Activated naive CD4-positive, alpha-beta T cell treated with anti-CD3 and anti-CD28 coated beads, Interleukin-2, amount 50 U/mL, for 24 hours (primary cell): ENCODE measurements around the gene GDI2.
A peak's percentile ranks its signal among the peaks of the same experiment; 100 is the strongest.
"Not testable (repeated sequence)": the region's sequence is repeated elsewhere in the genome, so short reads cannot be mapped to it uniquely, and the experiment has no call there.

ENCODE experiments used
- H3K27ac Mint-ChIP-seq: one replicate; pipeline ENCODE4 v1.8.0; 2021; ENCODE audit warnings: mild to moderate bottlenecking, mixed read lengths
- H3K27me3 Mint-ChIP-seq: one replicate; pipeline ENCODE4 v1.8.0; 2021; ENCODE audit warnings: mixed read lengths
- H3K36me3 Mint-ChIP-seq: one replicate; pipeline ENCODE4 v1.8.0; 2021; ENCODE audit warnings: mixed read lengths
- H3K4me1 Mint-ChIP-seq: one replicate; pipeline ENCODE4 v1.8.0; 2021; ENCODE audit warnings: mixed read lengths
- H3K4me3 Mint-ChIP-seq: one replicate; pipeline ENCODE4 v1.8.0; 2021; ENCODE audit warnings: mild to moderate bottlenecking, mixed read lengths
- H3K9me3 Mint-ChIP-seq: one replicate; pipeline ENCODE4 v1.8.0; 2021; ENCODE audit warnings: mixed read lengths

Gene GDI2

DNA sequence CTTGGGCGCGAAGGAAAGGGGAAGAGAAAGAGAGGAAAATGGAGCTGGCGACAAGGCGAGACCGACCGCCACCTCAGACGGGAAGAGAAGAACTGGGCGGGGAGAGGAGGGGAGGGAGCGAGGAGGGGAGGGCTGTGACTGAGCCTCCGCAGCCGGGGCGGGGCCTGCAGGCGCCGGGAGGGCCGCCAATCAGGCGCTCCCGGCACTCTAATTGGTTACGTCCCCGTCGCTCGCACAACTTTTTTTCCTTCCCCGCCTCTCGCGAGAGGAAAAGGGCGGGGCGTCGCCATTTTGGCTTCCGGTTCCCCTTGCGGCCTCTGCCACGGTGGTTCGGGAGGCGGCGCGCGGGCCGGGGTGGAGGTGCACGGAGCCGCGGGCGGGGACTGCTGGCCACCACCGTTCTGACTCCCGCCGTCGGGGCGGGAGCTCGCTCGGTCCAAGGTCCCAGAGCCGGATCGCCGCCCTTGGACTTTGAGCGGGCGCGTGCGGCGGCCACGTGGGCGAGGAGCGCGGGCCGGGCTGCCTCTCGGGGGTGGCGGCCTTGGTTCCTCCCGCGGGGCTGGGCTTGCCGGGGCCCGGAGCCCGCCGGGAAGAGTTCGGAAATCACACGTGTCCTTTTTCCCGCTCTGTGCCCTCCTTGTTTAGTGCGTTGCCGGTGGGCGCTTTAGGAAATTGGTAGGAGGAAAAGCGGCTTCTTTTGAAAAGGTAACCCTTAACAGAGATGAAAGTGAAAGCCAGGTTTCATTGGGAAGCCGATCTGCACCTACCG is at the start of gene GDI2:
TSS of gene GDI2 (minus strand) at position 94 of the 769 bp plus-strand sequence. CDS start 176 bp downstream, outside the sequence.
- peaks cover 66% of the 10 kb centered on the region for H3K4me1 Mint-ChIP-seq
- H3K4me3 Mint-ChIP-seq = peak within 1 kb of the TSS; percentile 96
- no peaks in the 10 kb centered on the region for H3K9me3 Mint-ChIP-seq
- peak within 1 kb of the TSS; percentile 97 for H3K27ac Mint-ChIP-seq
- H3K27me3 Mint-ChIP-seq = no peaks in the 10 kb centered on the region
- peaks cover 14% of the 10 kb centered on the region for H3K36me3 Mint-ChIP-seq

DNA sequence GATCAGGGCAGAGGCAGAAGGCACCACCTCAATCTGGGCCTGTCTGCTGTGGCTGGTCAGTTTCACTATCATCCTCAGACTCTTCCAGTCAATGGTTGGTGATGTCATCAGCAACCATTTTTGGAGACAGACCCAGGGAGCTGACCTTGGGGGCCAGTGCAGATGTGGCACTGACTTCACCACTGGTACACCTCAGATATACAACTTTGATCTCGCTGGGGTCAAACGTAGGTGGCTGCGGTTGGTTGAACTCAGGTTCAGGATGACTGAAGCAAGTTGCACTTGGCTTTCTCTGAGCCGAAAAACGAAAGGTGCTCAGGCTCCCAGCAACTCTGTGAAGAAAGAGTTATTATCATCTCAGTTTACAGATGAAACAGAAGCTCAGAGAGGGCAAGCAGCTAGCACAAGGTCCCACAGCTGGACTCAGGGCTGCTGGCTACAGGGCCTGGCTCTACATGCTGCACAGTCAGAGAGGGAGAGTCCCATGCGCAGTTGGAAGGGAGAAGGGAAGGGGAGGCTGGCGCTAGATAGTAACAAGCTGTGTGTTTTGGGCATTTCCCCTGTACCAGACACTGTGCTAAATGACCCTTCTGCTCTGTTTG is 49.2 kb upstream of the GDI2 start:
- Mint-ChIP-seq H3K27ac (no peak overlapping the region), H3K4me1 (no peaks in the 10 kb centered on the region), H3K27me3 (no peaks in the 10 kb centered on the region), H3K4me3 (no peak overlapping the region), H3K36me3 (peaks cover 2% of the 10 kb centered on the region), H3K9me3 (no peaks in the 10 kb centered on the region)

DNA sequence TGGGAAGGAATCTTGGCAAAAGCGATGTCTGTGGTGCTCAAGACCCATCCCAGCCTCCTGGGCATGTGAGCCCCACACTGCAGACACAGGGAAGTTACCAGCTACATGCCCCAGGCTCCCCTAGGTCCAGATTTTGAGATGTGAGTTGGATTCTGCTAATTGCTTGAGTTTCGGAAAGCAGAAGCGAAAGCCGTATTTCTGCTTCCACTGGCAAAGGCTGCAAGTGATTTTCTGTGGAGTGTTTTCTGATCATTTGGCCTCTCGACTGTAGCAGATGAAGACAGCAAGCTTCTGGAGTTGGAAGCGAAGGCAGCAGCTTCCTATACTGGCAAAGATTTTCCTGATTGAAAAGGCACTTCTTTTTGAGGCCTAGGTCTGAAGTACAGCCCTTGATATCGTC is 46.8 kb upstream of the GDI2 start:
- no peaks in the 10 kb centered on the region for H3K27me3 Mint-ChIP-seq
- no peaks in the 10 kb centered on the region for H3K9me3 Mint-ChIP-seq
- H3K27ac Mint-ChIP-seq = no peak overlapping the region
- H3K36me3 Mint-ChIP-seq = peaks cover 2% of the 10 kb centered on the region
- H3K4me1 Mint-ChIP-seq = no peaks in the 10 kb centered on the region
- no peak overlapping the region for H3K4me3 Mint-ChIP-seq

DNA sequence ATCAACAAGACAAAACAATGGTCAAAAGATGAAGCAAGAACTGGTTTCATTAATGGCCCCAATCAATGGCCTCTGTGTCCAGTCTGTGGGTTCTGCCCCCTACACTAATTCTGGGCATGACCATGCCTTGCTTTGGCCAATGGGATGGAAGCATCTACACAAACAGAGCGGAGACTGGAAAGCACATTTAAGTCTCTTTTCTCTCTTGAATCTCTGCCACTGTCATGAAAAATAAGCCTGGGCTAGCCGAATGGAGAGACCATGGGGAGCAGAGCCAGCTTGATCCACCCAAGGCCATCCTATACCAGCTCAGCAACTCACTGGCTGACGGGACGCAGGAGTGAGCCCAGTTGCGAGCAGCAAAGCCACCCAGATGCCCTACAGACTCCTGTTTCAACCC is 45.6 kb upstream of the GDI2 start:
- Mint-ChIP-seq H3K4me1 (no peaks in the 10 kb centered on the region), H3K4me3 (no peak overlapping the region), H3K27ac (no peak overlapping the region), H3K36me3 (peaks cover 2% of the 10 kb centered on the region), H3K9me3 (no peaks in the 10 kb centered on the region), H3K27me3 (no peaks in the 10 kb centered on the region)

DNA sequence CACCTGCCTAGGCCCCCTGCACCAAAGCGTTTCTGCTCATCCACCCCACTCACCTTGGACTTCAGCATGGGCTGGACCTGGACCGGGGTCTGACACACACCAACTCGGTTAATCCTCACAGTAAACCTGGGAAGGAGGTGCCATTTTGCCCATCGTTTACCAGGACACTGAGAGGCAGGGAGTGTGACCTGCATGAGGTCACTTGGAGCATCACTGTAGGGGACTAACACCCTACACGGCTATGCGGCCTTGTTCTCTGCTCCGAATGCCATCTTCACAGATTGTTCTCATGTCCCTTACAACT is 43.4 kb upstream of the GDI2 start:
- H3K9me3 Mint-ChIP-seq = no peaks in the 10 kb centered on the region
- H3K36me3 Mint-ChIP-seq = peaks cover 2% of the 10 kb centered on the region
- H3K4me3 Mint-ChIP-seq = no peak overlapping the region
- H3K27ac Mint-ChIP-seq = no peak overlapping the region
- H3K27me3 Mint-ChIP-seq = no peaks in the 10 kb centered on the region
- H3K4me1 Mint-ChIP-seq = no peaks in the 10 kb centered on the region

DNA sequence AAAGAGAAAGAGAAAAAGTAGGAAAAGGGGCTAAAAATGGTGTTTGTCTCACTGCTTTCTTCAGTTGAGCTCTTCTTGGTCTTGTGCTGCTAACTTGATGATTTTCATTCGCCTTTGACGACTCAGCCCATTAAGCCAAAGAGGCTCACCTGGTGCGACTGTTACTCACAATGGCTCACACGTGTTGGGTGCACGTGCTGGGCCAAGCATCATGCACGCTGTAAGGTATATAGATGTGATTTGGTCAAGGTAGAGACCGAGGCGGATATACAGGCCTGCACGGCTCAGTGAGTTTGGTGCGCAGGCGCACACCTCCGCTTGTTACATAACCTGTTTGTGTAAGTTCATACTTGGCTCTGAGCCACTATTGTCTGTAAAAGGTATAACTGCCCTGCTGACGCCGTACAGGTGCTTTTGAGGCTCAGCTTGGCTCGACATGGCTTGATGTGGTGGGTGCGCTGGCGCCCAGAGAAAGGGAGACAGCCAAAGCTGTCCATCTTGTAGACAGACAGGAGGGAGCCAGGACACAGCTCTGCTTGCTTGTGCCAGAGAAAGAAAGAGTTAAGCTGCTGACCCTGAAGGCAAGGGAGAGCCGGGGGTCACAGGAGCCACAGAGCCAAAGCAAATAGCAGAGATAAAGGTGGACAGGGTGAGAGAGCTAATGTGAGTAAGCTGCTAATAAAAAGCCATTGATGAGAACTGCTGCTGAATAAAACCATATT is 42.9 kb upstream of the GDI2 start:
- no peaks in the 10 kb centered on the region for H3K27me3 Mint-ChIP-seq
- H3K27ac Mint-ChIP-seq = peak overlapping the region; percentile 24
- peaks cover 2% of the 10 kb centered on the region for H3K36me3 Mint-ChIP-seq
- H3K4me3 Mint-ChIP-seq = no peak overlapping the region
- H3K9me3 Mint-ChIP-seq = no peaks in the 10 kb centered on the region
- no peaks in the 10 kb centered on the region for H3K4me1 Mint-ChIP-seq

DNA sequence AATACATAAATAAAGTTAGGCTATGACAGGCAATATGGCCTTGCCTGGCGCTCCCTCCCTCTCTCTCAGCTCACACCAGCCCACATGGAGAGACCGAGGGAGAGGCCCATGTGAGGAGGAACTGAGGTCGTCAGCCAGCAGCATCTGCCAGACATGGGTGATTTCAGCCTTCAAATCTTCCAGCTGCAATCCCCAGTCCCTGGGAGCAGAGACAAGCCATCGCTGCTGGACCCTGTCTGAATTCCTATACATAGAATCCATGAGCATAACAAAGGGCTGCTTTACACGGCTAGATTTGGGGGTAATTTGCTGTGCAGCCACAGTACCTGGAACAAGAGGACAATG is 40.9 kb upstream of the GDI2 start:
- H3K9me3 Mint-ChIP-seq = no peaks in the 10 kb centered on the region
- no peaks in the 10 kb centered on the region for H3K36me3 Mint-ChIP-seq
- H3K27ac Mint-ChIP-seq = no peak overlapping the region
- H3K4me3 Mint-ChIP-seq = no peak overlapping the region
- H3K4me1 Mint-ChIP-seq = no peaks in the 10 kb centered on the region
- no peaks in the 10 kb centered on the region for H3K27me3 Mint-ChIP-seq

DNA sequence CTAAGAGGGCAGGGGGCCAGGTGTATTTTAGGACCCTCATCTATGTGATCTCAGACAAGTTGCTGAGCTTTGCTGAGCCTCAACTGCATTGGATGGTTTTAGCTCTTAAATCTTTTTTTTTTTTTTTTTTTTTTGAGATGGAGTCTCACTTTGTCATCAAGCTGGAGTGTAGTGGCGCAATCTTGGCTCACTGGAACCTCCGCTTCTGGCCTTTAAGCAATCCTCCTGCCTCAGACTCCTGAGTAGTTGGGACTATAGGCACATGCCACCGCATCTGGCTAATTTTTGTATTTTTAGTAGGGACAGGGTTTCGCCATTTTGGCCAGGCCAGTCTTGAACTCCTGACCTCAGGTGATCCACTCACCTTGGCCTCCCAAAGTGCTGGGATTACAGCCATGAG is 33.4 kb upstream of the GDI2 start:
- Mint-ChIP-seq H3K27ac (peak overlapping the region; percentile 80), H3K4me1 (peaks cover 18% of the 10 kb centered on the region)
- not testable (repeated sequence) for H3K4me3 Mint-ChIP-seq, H3K9me3 Mint-ChIP-seq, H3K36me3 Mint-ChIP-seq, H3K27me3 Mint-ChIP-seq

DNA sequence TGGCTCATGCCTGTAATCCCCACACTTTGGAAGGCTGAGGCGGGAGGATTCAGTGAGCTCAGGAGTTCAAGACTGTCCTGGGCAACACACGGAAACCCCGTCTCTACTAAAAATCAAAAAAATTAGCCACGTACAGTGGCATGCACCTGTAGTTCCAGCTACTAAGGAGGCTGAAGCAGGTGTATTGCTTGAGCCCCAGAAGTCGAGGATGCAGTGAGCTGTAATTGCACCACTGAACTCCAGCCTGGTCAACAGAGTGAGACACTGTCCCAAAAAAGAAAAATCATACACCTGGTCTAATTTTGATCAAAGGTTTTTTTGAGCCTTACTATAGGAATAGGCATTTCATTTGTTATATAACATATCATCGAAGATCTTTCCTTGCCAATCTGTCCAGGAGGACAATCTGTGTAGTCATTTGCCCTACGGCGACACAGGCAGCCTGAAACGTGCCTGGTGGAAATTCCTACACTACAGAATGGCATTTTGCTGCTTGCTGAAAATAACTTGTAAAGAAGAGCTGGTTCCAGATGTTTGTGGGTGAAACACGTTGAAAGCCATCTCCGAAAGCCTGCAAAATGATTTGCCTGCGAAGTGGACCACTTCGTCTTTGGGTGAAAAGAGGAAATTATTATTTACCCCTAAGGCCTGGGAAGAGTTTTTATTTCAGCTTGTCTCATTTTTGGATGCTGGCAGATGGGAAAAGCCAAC is 31.3 kb upstream of the GDI2 start:
- Mint-ChIP-seq H3K9me3 (no peaks in the 10 kb centered on the region), H3K27ac (peak overlapping the region; percentile 19), H3K27me3 (no peaks in the 10 kb centered on the region), H3K4me1 (peaks cover 18% of the 10 kb centered on the region), H3K36me3 (no peaks in the 10 kb centered on the region), H3K4me3 (no peak overlapping the region)

DNA sequence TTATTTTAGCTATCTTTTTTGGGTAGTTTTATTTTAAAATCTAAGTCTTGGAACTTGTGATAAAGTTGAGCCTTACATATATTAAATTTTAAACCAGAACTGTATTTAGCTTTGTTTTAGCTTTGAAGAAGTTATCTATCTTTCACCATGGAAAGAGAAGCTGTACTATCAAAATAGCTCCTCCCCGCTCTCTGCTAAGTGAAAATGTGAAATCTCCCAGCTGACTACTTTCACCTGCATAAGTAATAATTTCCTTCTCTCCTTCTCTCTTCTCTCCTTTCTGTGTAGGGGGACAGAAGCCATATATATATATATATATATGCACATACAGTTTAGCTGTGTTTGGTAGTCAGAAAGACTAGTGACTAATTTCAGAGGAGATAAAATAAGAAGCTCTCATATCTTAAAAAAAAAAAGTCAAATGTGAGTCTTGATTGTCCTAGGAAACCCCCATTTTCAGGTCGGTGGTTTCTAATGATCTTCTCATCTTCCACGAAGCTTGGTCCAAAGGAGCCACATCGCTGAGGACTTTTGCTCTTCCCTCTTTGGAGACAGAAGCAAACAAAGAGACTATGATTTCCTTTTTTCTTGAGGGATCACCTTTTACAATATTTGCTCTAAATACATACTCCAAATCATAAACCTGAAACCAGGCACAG is 30.6 kb upstream of the GDI2 start:
- Mint-ChIP-seq H3K36me3 (no peaks in the 10 kb centered on the region), H3K9me3 (no peaks in the 10 kb centered on the region), H3K4me3 (no peak overlapping the region), H3K27me3 (no peaks in the 10 kb centered on the region), H3K4me1 (peaks cover 18% of the 10 kb centered on the region), H3K27ac (peak overlapping the region; percentile 19)

DNA sequence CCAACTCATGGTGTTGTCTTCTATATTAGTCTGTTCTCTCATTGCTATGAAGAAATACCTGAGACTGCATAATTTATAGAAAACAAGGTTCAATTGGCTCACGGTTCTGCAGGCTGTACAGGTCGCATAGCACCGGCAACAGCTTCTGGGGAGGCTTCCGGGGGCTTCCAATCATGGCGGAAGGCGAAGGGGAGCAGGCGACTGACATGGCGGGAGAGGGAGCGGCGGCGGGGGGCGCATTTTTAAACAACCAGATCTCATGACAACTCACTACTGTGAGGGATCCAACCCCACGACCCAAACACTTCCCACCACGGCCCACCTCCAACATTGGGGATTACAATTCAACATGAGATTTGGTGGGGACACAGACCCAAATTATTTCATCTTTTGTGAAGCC is 28.7 kb upstream of the GDI2 start:
- H3K27ac Mint-ChIP-seq = no peak overlapping the region
- H3K36me3 Mint-ChIP-seq = no peaks in the 10 kb centered on the region
- H3K9me3 Mint-ChIP-seq = no peaks in the 10 kb centered on the region
- no peaks in the 10 kb centered on the region for H3K27me3 Mint-ChIP-seq
- no peak overlapping the region for H3K4me3 Mint-ChIP-seq
- H3K4me1 Mint-ChIP-seq = peaks cover 18% of the 10 kb centered on the region

DNA sequence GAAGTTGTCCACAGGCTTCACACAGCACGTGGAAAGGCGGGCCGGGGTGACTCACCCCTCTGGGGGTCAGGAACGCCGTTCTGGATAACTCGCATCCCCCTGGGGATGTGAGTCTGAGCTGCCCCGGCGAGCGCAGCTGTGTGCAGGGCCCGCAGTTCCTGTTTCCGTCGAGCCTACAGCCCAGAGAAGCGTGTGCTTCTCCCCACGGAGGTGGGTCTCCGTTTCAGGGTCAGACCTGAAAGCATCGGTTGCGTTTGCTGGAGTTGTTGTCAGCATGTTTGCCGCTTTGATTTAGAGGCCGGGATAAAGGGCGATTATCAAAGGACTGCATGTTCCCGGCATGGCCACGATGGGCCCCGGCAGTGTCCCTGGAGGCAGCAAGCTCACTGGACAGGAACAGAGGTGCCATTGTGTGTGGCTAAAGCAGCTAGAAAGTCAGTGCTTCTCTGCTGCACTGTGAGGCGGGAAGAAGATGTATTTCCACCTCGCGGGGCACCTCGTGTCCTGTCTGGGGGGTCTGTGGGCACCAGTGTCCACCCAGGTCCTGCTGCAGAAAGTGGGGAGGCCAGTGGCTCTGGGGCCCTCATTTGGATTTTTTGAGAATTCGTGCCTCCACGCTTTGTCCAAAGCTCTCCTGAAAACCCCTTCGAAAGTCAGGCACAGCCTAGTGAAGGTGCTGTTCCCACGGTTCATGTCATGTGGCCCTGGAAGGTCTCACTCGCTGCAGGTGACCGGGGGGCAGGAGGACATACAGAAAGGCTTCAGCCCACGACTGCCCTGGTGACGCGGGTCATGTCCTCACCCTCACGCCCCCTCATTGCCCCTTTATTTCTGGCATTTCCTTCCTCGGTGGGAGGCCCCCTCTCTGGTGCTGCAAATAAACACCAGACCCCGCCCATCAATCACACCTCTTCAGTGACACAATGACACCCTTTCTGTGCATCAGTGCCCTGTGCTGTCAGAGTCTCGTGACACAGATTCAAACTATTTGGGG is 27.4 kb upstream of the GDI2 start:
- Mint-ChIP-seq H3K27me3 (no peaks in the 10 kb centered on the region), H3K4me3 (no peak overlapping the region), H3K9me3 (no peaks in the 10 kb centered on the region), H3K4me1 (peaks cover 11% of the 10 kb centered on the region), H3K36me3 (no peaks in the 10 kb centered on the region), H3K27ac (no peak overlapping the region)

DNA sequence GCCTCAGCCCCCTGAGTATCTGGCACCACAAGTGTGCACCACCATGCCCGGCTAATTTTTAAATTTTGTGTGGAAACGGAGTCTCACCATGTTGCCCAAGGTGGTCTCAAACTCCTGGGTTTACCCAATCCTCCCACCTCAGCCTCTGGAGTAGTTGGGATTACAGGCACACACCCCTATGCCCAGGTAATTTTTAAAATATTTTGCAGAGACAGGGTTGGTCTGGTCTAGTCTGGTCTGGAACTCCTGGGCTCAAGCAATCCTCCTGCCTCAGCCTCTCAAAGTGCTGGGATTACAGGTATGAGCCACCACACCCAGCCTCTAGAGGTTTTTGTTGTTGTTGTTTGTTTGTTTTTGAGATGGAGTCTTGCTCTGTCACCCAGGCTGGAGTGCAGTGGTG is 22.9 kb upstream of the GDI2 start:
- H3K4me1 Mint-ChIP-seq, H3K4me3 Mint-ChIP-seq, H3K27ac Mint-ChIP-seq, H3K27me3 Mint-ChIP-seq, H3K36me3 Mint-ChIP-seq, H3K9me3 Mint-ChIP-seq: not testable (repeated sequence)

DNA sequence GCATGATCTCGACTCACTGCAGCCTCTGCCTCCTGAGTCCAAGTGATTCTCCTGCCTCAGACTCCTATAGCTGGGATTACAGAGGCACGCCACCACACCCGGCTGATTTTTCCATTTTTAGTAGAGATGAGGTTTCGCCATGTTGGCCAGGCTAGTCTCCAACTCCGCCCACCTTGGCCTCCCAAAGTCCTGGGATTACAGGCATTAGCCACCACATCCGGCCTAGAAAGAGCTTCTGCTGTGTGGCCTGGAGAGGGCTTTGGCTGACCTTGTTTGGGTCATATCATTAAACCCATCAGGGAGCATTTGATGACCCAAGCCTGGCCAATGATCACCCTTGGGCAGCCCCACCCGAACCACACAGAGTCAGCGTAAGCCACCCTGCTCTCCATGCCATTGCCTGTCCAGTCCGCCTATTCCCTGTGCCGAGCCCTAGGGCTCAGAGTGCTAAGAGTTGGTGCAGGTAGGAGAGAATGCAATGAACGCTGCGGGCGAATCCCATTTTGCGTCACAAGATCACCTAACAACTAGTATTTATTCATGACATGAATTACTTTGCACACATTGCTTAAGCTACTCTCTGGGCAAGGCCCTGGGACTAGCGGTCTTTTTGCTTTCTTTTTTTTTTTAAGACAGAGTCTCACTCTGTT is 22.3 kb upstream of the GDI2 start:
- Mint-ChIP-seq H3K9me3 (no peaks in the 10 kb centered on the region), H3K27me3 (no peaks in the 10 kb centered on the region), H3K27ac (no peak overlapping the region), H3K4me3 (no peak overlapping the region), H3K4me1 (no peaks in the 10 kb centered on the region), H3K36me3 (no peaks in the 10 kb centered on the region)
